Skin of body (tissue), 2 donors: ENCODE measurements around the gene MED14. TPM values are rescaled to one million over a fixed set of nuclear protein-coding genes. Genes with fewer than 3 reads are reported as not detected.
"Not testable (repeated sequence)": the region's sequence is repeated elsewhere in the genome, so short reads cannot be mapped to it uniquely, and the experiment has no call there.

Experiments used
- DNase-seq: peaks from one replicate; lab custom pipeline; 2025; lab: John Stamatoyannopoulos, UW
- total RNA-seq: library from RNA; depleted of rRNA; stranded (reverse); fragments of >200 nt; gene quantifications from one replicate; pipeline ENCODE4 v1.2.3, GENCODE V29; 2014

MED14 gene
- total RNA-seq, result 36.2 TPM

DNA sequence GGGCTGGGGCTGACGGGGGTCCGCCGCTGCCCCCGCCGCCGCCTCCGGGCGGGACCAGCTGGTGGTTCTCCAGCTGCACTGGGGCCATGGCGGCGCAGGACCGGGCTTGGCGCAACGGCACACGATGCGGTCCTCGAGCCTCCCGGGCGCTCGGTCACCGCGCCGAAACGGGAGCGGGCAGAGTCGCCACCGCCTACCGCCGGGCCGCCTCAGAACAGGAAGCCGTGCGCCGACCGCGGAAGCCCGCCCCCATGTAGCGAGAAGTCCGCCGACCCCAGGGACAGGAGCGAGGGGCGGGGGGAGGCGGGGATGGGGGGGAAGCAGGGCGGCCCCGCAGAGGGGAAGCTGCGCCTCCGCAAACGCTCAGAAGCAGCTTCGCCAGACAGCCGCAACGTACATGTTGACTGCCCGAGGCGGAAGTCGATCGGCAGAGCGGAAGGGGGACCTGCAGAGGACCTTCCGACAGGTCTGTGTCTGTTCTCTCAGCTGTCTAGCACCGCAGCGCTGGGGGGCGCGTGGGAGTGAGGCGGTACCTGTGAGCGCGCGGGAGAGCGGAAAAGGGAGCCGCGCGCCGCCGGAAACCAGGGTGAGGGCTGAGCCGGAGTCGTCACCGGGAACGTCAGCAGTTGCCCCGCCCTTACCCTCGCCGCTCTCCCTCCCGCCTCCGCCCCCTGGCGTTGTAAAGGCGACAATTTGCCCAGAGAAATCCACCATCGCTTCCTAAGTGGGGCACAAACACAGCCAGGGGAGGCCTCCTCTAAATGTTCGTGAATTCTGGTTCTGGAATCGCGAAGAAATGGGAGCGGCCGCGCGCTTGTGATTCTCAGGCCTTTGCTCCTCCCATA, at the start of gene MED14:
Gene MED14 (minus strand): TSS at position 218 of the 845 bp plus-strand sequence. CDS start 130 bp downstream, at position 88.
- DNase-seq, result peak; percentile 79

GRCh38 chrX:40784516-40785151, 49.3 kb upstream of the MED14 start:
- no peak for DNase-seq

DNA sequence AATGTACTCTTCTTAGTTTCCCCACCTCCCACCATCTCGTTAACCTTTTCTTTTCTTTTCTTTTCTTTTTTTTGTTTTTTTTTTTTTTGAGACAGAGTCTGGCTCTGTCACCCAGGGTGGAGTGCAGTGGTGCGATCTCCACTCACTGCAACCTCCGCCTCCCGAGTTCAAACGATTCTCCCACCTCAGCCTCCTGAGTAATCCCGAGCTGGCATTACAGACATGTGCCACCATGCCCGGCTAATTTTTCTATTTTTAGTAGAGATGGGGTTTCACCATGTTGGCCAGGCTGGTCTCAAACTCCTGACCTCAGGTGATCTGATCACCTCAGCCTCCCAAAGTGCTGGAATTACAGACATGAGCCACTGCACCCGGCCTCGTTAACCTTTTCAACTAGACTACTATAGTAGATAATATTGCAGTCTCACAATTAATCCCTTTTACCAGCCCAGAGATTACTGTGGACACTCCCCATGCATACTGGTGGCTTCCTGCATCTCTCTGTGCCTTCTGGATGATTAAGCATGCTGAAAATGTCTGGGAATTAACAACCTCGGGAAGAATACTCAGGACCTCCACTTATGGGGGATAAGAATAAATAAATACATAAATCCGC, 47.4 kb upstream of the MED14 start:
- not testable (repeated sequence) for DNase-seq

DNA sequence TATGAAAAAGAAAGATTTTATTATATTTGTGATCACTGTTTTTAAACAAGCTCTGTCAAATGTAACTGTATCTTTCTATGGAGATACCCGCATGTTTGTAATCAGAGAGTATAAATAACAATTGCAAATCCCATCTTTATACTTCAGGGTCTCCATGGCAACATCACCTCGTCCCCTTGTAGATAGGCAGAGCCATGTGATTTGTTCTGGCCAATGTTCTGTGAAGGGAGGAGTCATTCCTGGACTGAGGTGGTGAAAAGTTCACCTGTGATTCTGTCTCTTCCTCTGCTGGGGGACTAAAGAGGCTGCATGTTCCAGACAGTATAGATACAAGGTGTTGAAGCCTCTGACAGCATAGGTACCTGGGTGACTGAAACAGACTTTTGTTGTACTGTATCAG, 45.6 kb upstream of the MED14 start:
- DNase-seq, result no peak

DNA sequence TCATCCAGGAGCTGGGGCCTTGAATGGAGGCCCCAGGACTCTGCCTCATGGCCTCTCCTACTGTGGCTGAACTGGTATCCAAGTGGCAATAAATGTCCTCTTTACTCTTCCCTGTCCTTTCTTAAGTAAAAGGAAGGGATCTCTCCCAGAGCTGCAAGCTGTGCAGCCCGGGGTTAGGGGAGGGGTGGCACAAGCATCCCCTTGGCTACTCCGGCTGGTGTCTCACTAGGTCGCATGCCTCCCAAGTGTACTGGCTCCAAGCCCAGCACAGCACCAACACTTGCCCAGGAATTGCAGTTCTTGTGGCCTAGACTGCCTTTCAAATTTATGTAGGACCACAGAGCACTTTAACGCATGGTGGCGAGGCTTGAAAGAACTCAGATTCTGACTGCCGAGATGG, 44.7 kb upstream of the MED14 start:
- no peak for DNase-seq

- no peak for DNase-seq
These were observed 43.7 kb upstream of the MED14 start for GRCh38 chrX:40778861-40779575.

GRCh38 chrX:40773809-40774208, 38.5 kb upstream of the MED14 start:
- DNase-seq, result no peak

GRCh38 chrX:40773188-40773587, 37.8 kb upstream of the MED14 start:
- no peak for DNase-seq

DNA sequence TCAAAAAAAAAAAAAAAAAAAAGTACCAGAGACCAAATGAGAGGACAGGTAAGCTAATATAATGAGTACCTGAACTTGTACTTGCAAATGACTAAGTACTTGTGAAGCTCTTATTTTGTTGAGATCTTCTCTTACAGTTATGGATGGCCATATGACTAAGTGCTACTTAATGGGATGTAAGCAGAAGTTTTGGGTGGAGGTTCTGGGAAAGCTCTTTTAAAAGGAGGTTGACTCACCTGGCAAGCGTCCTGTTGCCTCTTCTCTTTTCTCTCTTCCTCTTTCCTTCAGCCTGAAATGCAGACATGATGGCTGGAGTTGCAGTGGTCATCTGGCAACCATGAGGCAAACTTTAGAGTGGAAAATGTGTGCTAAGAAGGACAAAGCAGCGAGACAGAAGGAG, 36.9 kb upstream of the MED14 start:
- no peak for DNase-seq

DNA sequence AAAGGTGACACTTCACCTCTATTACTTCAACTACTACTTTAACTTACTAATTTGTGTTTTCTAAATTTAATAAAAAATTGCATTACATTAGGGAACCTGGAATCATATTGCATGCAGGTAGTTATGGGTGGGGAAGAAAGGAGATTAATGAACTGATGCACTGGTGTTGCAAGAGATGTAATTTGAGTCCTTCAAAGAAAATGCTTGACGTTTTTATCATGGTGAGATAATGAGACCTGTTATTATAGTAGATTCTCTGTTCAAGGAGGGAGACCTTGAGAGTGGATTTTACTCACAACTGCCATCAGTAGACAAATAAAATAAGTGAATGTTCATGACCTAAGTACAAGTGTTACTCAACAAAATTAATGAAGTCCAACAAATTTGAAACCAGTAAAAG, 26.4 kb upstream of the MED14 start:
- DNase-seq, result no peak

DNA sequence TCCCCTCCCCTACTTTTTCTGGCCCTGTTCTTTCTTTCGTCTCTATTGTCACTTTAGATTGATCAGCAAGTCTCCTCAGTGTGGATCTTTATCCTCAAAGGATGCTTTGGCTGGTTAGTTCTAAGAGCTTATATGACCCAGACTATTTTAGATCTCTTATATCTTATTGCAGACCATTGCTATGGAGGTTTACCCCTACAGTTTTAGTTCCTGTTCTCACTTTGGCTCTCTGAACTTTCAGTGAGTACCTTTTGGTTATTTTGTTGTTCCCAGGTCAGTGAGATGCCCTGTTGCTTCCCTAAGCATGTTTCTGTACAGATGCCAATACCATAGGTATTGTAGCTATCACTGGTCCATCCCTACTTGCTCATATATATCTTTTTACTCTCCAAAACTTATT, 24.0 kb upstream of the MED14 start:
- no peak for DNase-seq

DNA sequence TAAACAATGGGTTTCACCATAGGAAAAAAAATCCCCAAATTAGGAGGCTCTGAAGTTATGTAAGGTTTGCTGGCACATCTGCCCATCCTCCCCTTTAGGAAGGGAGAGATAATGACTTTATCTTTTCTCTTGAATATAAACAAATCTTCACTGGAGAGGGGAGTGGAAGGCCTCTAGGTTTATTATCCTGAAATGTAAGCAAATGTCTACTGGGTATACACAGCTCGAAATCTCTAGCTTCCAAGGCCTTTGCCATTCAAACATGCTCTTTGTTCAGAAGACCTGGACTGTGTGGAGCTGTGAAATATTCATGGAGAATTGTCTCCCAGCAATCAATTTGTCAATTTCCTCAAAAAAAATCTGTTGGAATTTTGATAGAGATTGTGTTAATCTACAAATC, 21.7 kb upstream of the MED14 start:
- DNase-seq, result no peak

- DNase-seq, result no peak
These were observed 20.2 kb upstream of the MED14 start for GRCh38 chrX:40755291-40756249.

- DNase-seq, result no peak
These were observed 14.5 kb upstream of the MED14 start for GRCh38 chrX:40749681-40750494.

DNA sequence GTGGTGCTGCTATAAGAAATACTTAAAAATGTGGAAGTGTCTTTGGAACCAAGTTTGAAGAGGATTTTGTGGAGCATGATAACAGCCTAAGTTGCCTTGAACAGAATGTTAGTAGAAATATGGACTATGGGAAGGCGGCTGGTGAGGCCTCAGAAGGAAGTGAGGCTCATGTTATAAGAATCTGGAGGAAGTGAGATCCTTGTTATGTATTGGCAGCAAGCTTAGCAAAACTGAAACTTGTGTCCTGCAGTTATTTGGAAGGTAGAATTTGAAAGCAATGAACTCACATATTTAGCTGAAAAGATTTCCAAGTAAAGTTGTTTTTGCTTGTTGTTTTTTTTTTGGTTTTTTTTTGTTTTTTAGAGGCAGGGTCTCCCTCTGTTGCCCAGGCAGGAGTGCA, 13.6 kb upstream of the MED14 start:
- no peak for DNase-seq

DNA sequence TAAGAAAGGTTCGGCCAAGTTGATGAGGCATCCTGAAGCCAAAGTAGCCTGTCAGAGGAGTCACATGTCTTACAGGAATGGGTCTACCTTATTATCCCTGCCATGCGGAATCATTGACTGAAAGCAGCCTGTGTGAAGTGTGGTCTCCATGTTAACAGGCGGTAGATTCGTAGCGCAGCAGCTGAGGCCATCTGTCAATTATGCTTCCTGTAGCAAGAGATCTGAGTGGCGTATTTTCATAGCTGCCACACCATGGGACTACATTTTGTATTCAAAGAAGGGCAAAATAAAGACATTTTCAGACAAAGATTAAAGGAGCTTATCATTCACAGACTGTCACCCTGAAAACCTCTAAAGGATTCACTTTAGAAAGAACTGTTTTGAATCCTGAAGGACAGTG, 11.2 kb upstream of the MED14 start:
- DNase-seq, result no peak

- DNase-seq, result no peak
These were observed 796 bp upstream of the MED14 start for GRCh38 chrX:40736170-40736505.

DNA sequence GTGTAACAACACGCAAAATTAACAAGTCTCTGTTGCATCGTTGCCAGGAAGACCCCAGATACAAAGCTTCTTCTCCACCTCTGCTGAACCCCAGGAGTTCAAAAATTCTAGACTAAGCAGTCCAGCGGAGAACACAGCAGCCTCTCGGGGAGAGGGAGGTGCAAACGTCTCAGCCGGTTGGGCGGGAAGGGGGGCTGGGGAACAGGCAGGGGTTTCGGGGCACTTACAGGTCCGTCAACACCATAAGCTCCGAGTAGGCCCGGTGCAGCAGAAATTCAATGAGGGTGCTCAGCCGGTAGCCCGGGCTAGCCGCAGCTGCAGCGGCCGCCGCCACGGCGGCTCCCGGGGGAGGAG, 394 bp downstream of the MED14 start:
- DNase-seq, result no peak

- DNase-seq, result peak; percentile 48
These were observed 1.6 kb downstream of the MED14 start for GRCh38 chrX:40733706-40734105.

GRCh38 chrX:40732499-40732898, 2.8 kb downstream of the MED14 start:
- DNase-seq, result not testable (repeated sequence)
